NCI-H1092 treated with DMSO at 0.1 percent for 48 hours (cell line): ENCODE results near the gene IQCF5.
"Not testable (repeated sequence)": the region's sequence is repeated elsewhere in the genome, so short reads cannot be mapped to it uniquely, and the experiment has no call there.

Experiments used
- DNase-seq: peaks from one replicate; lab custom pipeline; 2025; lab: John Stamatoyannopoulos, UW

The IQCF5 gene

DNA sequence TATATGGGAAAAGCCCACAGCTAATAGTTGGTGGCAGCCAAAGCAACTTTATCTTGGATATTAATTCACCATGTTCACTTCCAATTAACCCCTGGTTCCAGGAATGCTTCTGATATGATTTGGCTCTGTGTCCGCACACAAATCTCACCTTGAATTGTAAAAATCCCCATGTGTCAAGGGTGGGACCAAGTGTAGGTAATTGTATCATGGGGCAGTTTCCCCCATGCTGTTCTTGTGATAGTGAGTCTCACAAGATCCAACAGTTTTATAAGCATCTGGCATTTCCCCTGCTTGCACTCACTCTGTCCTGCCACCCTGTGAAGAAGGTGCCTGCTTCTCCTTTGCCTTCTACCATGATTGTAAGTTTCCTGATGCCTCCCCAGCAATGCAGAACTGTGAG is 6.5 kb downstream of the IQCF5 start:
- not testable (repeated sequence) for DNase-seq

DNA sequence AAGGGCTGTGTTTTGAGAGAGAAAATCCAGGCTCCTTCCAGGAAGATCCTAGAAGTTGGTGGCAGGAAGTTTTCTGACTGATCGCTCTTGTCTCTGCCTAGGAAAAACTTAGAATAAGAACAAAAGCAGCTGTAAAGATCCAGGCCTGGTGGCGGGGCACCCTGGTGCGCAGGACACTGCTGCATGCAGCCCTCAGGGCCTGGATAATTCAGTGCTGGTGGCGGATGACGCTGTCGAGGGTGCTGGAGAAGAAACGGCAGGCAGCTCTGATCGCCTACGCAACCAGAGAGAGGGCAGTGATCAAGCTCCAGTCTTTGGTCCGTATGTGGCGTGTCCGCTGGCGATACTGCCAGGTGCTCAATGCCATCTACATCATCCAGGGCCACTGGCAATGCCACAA is 12.5 kb downstream of the IQCF5 start:
- no peak for DNase-seq

DNA sequence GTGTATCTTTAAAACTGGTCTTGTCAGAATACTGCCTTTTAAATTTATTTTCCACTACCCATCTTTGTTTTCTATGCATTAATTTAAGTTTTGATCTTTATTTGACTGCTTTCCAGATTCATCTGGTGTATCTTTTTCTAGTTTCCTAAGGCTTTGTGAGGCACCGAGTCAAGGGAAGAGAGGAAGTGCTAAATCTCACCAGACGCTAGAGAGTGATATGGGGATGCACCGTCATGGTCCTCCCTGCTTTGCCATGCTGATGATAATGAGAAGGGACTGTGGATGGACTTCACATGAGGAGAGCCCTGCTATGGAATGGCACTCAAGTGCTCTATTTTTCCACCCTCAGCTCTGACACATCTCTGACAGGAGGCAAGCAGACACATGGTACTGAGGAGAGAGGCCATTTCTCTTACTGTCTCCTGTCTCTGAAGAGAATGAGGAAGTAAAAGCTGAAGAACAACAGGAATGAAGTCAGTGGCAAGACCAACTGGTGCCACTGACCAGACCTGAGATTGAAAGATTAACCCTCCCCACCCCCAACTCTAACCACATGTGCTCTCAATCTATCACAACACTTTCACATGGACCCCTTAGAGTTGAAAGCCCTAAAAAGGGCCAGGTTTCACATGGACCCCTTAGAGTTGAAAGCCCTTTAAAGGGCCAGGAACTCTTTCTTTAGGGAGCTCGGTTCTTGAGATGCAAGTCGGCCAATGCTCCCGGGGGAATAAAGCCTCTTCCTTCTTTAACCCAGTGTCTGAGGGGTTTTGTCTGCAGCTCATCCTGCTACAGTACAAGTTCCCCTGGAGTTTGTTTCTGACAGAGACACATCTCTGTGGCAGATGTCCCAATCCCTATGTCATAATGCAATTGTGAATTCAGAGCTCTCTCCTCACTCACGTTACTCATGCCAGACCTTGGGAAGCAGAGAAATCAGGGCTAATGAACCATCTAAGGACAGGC is 14.4 kb downstream of the IQCF5 start, which contains the start of gene IQCF2:
Gene IQCF2 (plus strand): TSS at position 913 of the 963 bp plus-strand sequence. CDS start 52 bp downstream, outside the sequence.
- no peak for DNase-seq

DNA sequence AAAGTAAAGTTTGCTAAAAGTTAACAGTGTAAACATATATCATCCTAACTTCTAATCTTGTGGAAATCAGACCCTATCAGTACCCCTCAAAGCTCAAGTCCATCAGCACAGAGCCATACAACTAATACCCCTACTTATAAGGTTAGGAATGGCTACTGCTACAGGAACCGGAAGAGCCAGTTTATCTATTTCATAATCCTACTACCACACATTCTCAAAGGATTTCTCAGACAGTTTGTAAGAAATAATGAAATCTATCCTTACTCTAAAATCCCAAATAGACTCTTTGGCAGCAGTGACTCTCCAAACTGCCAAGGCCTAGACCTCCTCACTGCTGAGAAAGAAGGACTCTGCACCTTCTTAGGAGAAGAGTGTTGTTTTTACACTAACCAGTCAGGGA is 20.0 kb downstream of the IQCF5 start:
- not testable (repeated sequence) for DNase-seq

DNA sequence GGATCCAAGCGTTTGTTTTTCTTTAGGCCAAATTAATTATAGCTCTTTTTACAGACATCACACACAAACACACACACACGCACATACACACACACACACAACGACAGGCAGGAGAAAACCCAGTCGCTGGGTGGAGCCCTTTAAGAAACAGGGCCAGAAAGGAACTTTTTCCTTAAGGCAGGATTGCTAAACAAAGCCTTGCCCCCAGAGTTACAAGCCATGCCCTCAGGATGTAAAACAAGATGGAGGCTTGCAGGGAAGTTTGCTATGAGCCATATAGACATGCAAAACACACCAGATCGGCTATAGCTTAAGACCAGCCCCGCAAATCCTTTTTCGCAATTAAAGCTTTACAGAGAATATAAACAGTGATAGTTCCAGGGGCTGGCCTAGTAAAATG is 30.3 kb downstream of the IQCF5 start:
- no peak for DNase-seq

DNA sequence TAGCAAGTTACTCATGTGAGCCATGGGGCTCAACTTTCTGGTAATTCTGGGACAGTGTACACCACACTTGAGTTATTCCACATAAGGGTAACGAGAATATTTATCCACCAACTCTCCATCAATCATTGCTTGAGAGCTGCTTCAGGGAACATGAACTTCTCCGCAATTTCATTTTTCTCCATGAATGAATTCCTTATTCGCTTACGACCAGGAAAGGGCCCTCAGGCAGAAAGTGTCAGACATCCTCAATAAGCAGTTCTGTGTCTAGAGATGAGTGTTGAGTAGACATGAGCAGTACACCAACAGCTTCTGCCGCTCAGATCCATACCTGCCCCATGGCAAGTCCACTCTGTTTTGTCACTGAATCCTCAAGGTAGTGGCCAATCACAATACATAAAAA is 38.8 kb downstream of the IQCF5 start:
- DNase-seq, result no peak

DNA sequence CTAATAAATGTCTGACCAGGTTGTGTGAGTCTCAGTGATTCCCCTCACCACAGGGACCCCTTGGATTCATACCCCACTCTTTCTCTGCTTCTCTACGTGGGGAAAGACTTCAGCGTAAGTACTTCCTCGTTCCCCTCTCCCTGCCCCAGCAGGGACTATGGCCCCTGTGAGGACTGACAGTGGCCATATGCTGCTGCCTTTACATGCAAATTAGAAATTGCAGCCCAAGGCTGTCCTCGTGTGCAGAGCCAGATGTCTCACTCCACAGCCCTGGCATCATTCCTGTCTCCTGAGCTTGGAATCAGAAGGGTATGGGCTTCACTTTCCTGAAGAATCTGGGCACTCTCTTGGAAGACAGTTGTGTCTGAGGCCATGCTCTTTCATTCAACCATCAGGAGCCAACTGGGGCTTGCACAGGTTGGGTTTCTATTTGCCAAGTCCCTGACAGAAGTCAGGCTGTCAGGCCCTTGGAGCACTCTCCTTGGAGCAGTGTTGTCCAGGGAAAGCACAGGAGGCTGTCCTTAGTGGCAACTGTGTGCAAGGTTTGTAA is 44.5 kb downstream of the IQCF5 start:
- no peak for DNase-seq

DNA sequence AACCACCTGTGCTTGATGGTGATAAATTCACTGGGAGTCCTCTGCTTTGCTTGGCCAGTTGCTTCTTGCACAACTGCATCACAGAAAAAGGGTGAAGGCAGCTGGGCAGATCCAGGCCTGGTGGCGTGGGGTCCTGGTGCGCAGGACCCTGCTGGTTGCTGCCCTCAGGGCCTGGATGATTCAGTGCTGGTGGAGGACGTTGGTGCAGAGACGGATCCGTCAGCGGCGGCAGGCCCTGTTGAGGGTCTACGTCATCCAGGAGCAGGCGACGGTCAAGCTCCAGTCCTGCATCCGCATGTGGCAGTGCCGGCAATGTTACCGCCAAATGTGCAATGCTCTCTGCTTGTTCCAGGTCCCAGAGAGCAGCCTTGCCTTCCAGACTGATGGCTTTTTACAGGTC is 45.1 kb downstream of the IQCF5 start:
- DNase-seq, result no peak

DNA sequence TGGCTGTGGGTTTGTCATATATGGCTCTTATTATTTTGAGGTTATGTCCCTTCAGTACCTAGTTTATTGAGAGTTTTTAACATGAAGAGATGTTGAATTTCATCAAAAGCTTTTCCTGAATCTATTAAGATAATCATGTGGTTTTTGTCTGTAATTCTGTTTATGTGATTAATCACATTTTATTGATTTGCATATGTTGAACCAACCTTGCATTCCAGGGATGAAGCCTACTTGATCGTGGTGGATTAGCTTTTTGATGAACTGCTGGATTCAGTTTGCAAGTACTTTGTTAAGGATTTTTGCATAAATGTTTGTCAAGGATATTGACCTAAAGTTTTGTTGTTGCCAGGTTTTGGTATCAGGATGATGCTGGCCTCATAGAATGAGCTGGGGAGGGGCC is 47.1 kb downstream of the IQCF5 start:
- no peak for DNase-seq
